Liver (tissue), 9 donors: ENCODE results near the gene C19orf12. TPM values are rescaled to one million over a fixed set of nuclear protein-coding genes. Genes with fewer than 3 reads are reported as not detected.

Source experiments
- DNase-seq: peaks from one replicate; pipeline ENCODE4 v3.0.0-alpha.2; 2017; ENCODE audit warnings: low spot score
- H3K27ac ChIP-seq, 2 donors: one replicate each; pipeline ENCODE4 v1.7.0; 2013; ENCODE audit warnings: inconsistent platforms in 2 of 2, low read length in 2 of 2, control low read depth in 1 of 2, low read depth in 1 of 2, mild to moderate bottlenecking in 1 of 2
- H3K27me3 ChIP-seq, 4 donors: one replicate each; pipeline versions ENCODE4 v1.6.1 to v1.7.0; 2013; ENCODE audit warnings: low read length in 3 of 4, inconsistent platforms in 1 of 4, mild to moderate bottlenecking in 1 of 4, moderate library complexity in 1 of 4; ENCODE audit not compliant: control insufficient read depth in 4 of 4, insufficient read depth in 4 of 4
- H3K36me3 ChIP-seq, 4 donors: one replicate each; pipeline versions ENCODE4 v1.6.1 to v1.7.0; 2013; ENCODE audit warnings: low read length in 3 of 4, mild to moderate bottlenecking in 3 of 4, low read depth in 1 of 4, moderate library complexity in 1 of 4; ENCODE audit not compliant: control insufficient read depth in 4 of 4, insufficient read depth in 3 of 4
- H3K4me1 ChIP-seq, 4 donors: one replicate each; pipeline versions ENCODE4 v1.6.1 to v1.7.0; 2013; ENCODE audit warnings: low read length in 3 of 4, mild to moderate bottlenecking in 3 of 4, moderate library complexity in 1 of 4; ENCODE audit not compliant: control insufficient read depth in 4 of 4, insufficient read depth in 4 of 4
- H3K4me3 ChIP-seq, 3 donors: one replicate each; pipeline versions ENCODE4 v1.6.1 to v1.7.0; 2013; ENCODE audit warnings: low read length in 3 of 3, control low read depth in 1 of 3, low read depth in 1 of 3, mild to moderate bottlenecking in 1 of 3
- H3K9ac ChIP-seq, 2 donors: one replicate each; pipeline ENCODE4 v1.7.0; 2013; ENCODE audit warnings: low read length in 2 of 2, mild to moderate bottlenecking in 2 of 2, moderate library complexity in 2 of 2, control low read depth in 1 of 2, low read depth in 1 of 2
- H3K9me3 ChIP-seq, 4 donors: one replicate each; pipeline versions ENCODE4 v1.6.1 to v1.7.0; 2013; ENCODE audit warnings: low read length in 3 of 4; ENCODE audit not compliant: control insufficient read depth in 4 of 4
- EGR1 ChIP-seq, 2 donors: IDR thresholded peaks; 2 replicates each; pipeline ENCODE4 v1.6.1; 2016 to 2018; ENCODE audit warnings: antibody characterized with exemption in 2 of 2, low read depth in 2 of 2
- FOXA2 ChIP-seq: IDR thresholded peaks from 2 replicates; pipeline ENCODE4 v1.6.1; 2016; ENCODE audit warnings: antibody characterized with exemption
- HNF4A ChIP-seq, 2 donors: conservative IDR thresholded peaks; 2 replicates each; pipeline ENCODE4 v1.6.1; 2016; ENCODE audit warnings: antibody characterized with exemption in 2 of 2, mild to moderate bottlenecking in 2 of 2
- HNF4G ChIP-seq: IDR thresholded peaks from 2 replicates; pipeline ENCODE4 v1.6.1; 2016; ENCODE audit warnings: antibody characterized with exemption
- JUND ChIP-seq, 2 donors: IDR thresholded peaks; 2 replicates each; pipeline ENCODE4 v1.6.1; 2016; ENCODE audit warnings: antibody characterized with exemption in 2 of 2
- NR2F2 ChIP-seq: IDR thresholded peaks from 2 replicates; pipeline ENCODE4 v1.6.1; 2016; ENCODE audit warnings: antibody characterized with exemption
- RAD21 ChIP-seq, 2 donors: IDR thresholded peaks; 2 replicates each; pipeline ENCODE4 v1.6.1; 2016; ENCODE audit warnings: antibody characterized with exemption in 2 of 2, mild to moderate bottlenecking in 2 of 2
- RXRA ChIP-seq, 2 donors: IDR thresholded peaks; 2 replicates each; pipeline ENCODE4 v1.6.1; 2017 to 2018; ENCODE audit warnings: antibody characterized with exemption in 2 of 2, mild to moderate bottlenecking in 1 of 2
- SP1 ChIP-seq: IDR thresholded peaks from 2 replicates; pipeline ENCODE4 v1.6.1; 2018; ENCODE audit warnings: antibody characterized with exemption, mild to moderate bottlenecking
- TAF1 ChIP-seq: conservative IDR thresholded peaks from 2 replicates; pipeline ENCODE4 v1.6.1; 2016; ENCODE audit warnings: antibody characterized with exemption, mild to moderate bottlenecking
- YY1 ChIP-seq: IDR thresholded peaks from 2 replicates; pipeline ENCODE4 v1.6.1; 2016; ENCODE audit warnings: antibody characterized with exemption, mild to moderate bottlenecking
- WGBS: extraction: QIAGEN DNeasy Blood & Tissue Kit; methylation state at CpG from one replicate; pipeline ENCODE4 v1.1.7; 2013; 5-methylcytosine and 5-hydroxymethylcytosine counted together
- polyA plus RNA-seq, 2 donors: library from polyadenylated mRNA; stranded (reverse) in 1 of 2; unstranded in 1 of 2; fragments of 200-250 nt in 1 of 2; fragments of >200 nt in 1 of 2; fragmentation: Nextera tagmentation in 1 of 2; extraction: Ambion mirVana in 1 of 2; gene quantifications; one replicate each; pipeline versions ENCODE4 v1.2.1 to v1.2.3, GENCODE V29; 2013 to 2015
- total RNA-seq, 2 donors: library from RNA; depleted of rRNA; stranded (reverse); fragments of >200 nt; gene quantifications; one replicate each; pipeline ENCODE4 v1.2.3, GENCODE V29; 2014
- TF ChIP-seq, protein P1 (sequence below): IDR thresholded peaks from 2 replicates; pipeline ENCODE4 v1.6.1; 2016; ENCODE audit warnings: antibody characterized with exemption
- TF ChIP-seq, protein P2 (sequence below): fragments of 150-350 bp; IDR thresholded peaks from 2 replicates; pipeline ENCODE4 v1.5.1; 2017; ENCODE audit warnings: improper control_type of control experiment, low read depth, low read length; ENCODE audit not compliant: missing input control
- TF ChIP-seq, protein P3 (sequence below): IDR thresholded peaks from 2 replicates; pipeline ENCODE4 v1.6.1; 2016; ENCODE audit warnings: antibody characterized with exemption
- TF ChIP-seq, protein P4 (sequence below): IDR thresholded peaks from 2 replicates; pipeline ENCODE4 v1.6.1; 2016; ENCODE audit warnings: antibody characterized with exemption
- TF ChIP-seq, protein P5 (sequence below): IDR thresholded peaks from 2 replicates; pipeline ENCODE4 v1.6.1; 2016; ENCODE audit warnings: antibody characterized with exemption, mild to moderate bottlenecking
- donor health status: healthy.
- donor health status: healthy.
- donor health status: healthy.
- donor health status: healthy.
- donor health status: healthy.

Gene C19orf12
- total and polyA plus RNA-seq, 4 donors: 21.2 to 82.8 (median 40.1) TPM

DNA sequence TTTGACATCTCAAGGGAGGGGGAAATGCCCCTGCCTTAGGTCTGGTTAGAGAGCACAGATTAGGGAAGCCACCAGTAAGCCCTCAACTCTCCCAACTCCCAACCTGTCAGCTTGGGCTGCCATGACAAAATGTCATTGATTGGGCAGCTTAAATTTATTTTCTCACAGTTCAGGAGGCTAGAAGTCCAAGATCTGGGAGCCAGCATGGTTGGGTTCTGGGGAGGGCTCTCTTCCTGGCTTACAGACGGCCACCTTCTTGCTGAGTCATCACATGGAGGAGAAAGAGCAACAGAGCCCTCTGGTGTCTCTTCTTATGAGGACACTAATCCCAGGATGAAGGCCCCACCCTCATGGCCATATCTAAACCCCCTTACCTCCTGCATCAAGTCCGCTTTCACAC is 24.2 kb downstream of the C19orf12 start:
- Histone ChIP-seq H3K4me1 (peaks cover 0 to 4% (median 2%) of the 10 kb centered on the region in 4 donors), H3K9ac (no peak overlapping the region), H3K9me3 (peaks cover 0 to 5% (median under 1%) of the 10 kb centered on the region in 4 donors), H3K4me3 (no peak overlapping the region), H3K27me3 (no peaks in the 10 kb centered on the region), H3K27ac (no peak overlapping the region), H3K36me3 (no peaks in the 10 kb centered on the region)
- WGBS: 48% methylated on average over 2 of the region's 2 CpGs
- TF ChIP-seq JUND (IDR thresholded peaks at IDR 0.05) (peak; percentile 57 to 60), RAD21 (IDR thresholded peaks at IDR 0.05) (peak; percentile 83 to 85), TAF1 (no peak), HNF4A (conservative IDR thresholded peaks at IDR 0.05) (peak in 1 of 2 donors; percentile 6), RXRA (IDR thresholded peaks at IDR 0.05) (no peak)
- TF ChIP-seq, protein P1, sequence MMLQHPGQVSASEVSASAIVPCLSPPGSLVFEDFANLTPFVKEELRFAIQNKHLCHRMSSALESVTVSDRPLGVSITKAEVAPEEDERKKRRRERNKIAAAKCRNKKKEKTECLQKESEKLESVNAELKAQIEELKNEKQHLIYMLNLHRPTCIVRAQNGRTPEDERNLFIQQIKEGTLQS: no peak
- TF ChIP-seq, protein P2, sequence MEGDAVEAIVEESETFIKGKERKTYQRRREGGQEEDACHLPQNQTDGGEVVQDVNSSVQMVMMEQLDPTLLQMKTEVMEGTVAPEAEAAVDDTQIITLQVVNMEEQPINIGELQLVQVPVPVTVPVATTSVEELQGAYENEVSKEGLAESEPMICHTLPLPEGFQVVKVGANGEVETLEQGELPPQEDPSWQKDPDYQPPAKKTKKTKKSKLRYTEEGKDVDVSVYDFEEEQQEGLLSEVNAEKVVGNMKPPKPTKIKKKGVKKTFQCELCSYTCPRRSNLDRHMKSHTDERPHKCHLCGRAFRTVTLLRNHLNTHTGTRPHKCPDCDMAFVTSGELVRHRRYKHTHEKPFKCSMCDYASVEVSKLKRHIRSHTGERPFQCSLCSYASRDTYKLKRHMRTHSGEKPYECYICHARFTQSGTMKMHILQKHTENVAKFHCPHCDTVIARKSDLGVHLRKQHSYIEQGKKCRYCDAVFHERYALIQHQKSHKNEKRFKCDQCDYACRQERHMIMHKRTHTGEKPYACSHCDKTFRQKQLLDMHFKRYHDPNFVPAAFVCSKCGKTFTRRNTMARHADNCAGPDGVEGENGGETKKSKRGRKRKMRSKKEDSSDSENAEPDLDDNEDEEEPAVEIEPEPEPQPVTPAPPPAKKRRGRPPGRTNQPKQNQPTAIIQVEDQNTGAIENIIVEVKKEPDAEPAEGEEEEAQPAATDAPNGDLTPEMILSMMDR: peak; percentile 50
- DNase-seq: no peak

DNA sequence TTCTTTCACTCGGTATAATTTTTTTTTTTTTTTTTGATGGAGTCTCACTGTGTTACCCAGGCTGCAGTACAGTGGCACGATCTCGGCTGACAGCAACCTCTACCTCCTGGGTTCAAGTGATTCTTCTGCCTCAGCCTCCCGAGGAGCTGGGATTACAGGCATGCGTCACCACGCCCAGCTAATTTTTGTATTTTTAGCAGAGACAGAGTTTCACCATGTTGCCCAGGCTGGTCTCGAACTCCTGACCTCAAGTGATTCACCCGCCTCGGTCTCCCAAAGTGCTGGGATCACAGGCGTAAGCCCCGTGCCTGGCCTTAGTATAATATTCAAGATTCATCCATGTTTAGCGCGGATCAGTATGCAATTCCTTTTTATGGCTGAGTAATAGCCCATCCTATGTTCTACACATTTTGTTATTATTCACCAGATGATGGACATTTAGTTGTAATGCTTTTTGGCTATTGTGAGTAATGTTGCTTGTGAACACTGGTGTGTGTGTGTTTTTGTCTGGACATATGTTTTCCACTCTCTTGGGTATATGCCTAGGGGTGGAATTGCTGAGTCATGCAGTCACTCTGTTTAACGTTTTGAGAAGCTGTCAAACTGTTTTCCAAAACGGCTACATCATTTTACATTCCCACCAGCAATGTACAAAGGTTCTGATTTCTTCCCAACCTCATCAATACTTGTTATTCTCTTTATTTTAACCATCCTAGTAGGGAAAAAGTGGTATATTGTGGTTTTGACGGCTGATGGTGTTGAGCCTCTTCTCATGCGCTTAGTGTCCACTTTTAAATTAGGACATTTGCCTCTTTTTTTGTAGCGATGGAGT is 26.9 kb downstream of the C19orf12 start:
- no peak overlapping the region for H3K4me3 ChIP-seq
- H3K9me3 ChIP-seq: peaks cover 0 to 5% (median under 1%) of the 10 kb centered on the region in 4 donors
- 79% methylated on average over 18 of the region's 18 CpGs for WGBS
- H3K36me3 ChIP-seq: no peaks in the 10 kb centered on the region
- TF ChIP-seq NR2F2 (no peak), RAD21 (IDR thresholded peaks at IDR 0.05) (no peak), YY1 (no peak), JUND (IDR thresholded peaks at IDR 0.05) (no peak), EGR1 (IDR thresholded peaks at IDR 0.05; ENCODE audit: low read depth in 2 of 2) (no peak), HNF4G (no peak), FOXA2 (no peak), SP1 (no peak)
- TF ChIP-seq, protein P1: no peak
- TF ChIP-seq, protein P2: no peak
- TF ChIP-seq, protein P3, sequence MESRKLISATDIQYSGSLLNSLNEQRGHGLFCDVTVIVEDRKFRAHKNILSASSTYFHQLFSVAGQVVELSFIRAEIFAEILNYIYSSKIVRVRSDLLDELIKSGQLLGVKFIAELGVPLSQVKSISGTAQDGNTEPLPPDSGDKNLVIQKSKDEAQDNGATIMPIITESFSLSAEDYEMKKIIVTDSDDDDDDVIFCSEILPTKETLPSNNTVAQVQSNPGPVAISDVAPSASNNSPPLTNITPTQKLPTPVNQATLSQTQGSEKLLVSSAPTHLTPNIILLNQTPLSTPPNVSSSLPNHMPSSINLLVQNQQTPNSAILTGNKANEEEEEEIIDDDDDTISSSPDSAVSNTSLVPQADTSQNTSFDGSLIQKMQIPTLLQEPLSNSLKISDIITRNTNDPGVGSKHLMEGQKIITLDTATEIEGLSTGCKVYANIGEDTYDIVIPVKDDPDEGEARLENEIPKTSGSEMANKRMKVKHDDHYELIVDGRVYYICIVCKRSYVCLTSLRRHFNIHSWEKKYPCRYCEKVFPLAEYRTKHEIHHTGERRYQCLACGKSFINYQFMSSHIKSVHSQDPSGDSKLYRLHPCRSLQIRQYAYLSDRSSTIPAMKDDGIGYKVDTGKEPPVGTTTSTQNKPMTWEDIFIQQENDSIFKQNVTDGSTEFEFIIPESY: no peak
- TF ChIP-seq, protein P4, sequence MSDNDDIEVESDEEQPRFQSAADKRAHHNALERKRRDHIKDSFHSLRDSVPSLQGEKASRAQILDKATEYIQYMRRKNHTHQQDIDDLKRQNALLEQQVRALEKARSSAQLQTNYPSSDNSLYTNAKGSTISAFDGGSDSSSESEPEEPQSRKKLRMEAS: no peak
- TF ChIP-seq, protein P5, sequence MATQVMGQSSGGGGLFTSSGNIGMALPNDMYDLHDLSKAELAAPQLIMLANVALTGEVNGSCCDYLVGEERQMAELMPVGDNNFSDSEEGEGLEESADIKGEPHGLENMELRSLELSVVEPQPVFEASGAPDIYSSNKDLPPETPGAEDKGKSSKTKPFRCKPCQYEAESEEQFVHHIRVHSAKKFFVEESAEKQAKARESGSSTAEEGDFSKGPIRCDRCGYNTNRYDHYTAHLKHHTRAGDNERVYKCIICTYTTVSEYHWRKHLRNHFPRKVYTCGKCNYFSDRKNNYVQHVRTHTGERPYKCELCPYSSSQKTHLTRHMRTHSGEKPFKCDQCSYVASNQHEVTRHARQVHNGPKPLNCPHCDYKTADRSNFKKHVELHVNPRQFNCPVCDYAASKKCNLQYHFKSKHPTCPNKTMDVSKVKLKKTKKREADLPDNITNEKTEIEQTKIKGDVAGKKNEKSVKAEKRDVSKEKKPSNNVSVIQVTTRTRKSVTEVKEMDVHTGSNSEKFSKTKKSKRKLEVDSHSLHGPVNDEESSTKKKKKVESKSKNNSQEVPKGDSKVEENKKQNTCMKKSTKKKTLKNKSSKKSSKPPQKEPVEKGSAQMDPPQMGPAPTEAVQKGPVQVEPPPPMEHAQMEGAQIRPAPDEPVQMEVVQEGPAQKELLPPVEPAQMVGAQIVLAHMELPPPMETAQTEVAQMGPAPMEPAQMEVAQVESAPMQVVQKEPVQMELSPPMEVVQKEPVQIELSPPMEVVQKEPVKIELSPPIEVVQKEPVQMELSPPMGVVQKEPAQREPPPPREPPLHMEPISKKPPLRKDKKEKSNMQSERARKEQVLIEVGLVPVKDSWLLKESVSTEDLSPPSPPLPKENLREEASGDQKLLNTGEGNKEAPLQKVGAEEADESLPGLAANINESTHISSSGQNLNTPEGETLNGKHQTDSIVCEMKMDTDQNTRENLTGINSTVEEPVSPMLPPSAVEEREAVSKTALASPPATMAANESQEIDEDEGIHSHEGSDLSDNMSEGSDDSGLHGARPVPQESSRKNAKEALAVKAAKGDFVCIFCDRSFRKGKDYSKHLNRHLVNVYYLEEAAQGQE: no peak
- H3K9ac ChIP-seq: no peak overlapping the region
- H3K4me1 ChIP-seq: peaks cover 0 to 4% (median 2%) of the 10 kb centered on the region in 4 donors
- no peaks in the 10 kb centered on the region for H3K27me3 ChIP-seq
- DNase-seq: no peak
- H3K27ac ChIP-seq: no peak overlapping the region
